HG02943 (cell line): Measurements from ENCODE around the gene AXIN2.

Experiments used
- ATAC-seq: cut with Tn5 transposase; IDR thresholded peaks from one replicate; pipeline ENCODE4 v1.9.1; 2021; ENCODE audit warnings: mild to moderate bottlenecking, low read depth, moderate library complexity; ENCODE audit not compliant: unreplicated experiment

The AXIN2 gene

DNA sequence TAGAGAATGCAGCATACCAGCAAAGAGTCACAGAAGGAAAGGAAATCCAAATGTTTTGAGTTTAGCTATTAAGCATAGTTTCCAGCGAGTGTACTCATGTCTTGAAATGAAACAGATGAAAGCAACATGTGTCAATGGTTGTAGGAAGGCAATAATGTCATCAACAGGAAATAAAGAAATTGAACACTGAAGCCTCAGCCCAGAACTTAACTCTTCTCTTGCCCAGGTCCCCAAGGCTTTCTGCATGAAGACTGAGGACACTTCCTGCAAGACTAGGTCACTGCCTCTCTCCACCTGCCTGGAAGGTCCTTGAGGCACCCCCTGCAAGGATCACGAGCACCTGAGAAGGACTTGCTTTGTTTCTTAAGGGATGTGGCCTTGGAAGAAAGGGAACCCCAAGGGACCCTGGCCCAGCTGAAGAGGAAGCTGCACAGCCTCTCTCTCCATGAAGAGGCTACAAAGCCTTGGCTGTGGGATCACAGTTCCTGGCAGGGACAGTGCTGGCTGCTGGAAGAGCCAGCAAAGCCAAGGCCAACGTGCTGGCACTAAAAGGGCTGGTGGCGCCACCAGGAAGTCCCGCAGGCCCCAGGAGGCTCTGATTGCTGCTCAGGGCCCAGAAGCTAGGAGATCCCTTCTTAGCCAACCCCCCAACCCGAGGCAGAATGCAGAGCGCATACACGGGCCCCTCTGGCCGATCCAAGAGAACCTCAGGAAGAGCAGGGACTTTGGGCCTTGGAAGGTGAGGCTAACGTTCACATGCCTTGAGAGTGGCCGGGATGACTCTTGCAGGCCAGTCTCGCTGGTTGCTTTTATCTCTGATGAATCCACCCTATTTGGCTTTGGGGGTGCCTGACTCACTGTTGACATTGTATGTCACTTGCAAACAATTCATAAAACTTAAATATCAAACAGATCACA, 23.4 kb upstream of the AXIN2 start:
- no peak for ATAC-seq

DNA sequence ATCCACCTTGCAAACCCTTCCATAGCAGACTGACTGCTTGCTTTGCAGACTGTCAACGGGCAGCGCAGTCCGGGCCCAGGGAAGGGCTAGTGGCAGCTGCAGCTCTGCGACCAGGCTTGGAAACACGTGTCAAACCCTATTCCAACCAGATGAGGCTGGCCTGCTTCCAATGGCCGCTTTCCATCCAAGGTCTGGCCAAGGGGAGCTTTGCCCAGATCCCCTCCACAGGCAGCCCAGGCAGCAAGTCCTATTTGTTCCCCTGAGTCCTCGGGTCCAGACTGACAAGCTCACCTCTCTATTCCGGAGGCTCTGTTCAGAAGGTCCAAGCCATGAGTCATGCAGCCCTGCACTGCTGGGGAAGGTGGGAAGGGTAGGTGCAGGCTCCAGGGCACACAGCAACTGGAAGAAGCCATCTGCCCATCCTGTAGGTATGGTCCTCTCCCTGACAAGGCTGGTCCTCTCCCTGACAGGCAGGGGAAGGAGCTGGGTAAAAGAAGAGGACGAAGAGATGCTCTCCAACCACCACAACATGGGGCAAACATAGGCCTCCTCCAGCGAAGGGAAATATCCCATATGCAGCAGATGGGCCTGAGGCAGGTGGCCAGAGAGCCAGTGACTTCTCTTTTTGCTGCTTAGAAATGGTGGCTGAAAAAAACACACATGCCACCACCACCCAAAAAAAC, 22.6 kb upstream of the AXIN2 start:
- no peak for ATAC-seq

DNA sequence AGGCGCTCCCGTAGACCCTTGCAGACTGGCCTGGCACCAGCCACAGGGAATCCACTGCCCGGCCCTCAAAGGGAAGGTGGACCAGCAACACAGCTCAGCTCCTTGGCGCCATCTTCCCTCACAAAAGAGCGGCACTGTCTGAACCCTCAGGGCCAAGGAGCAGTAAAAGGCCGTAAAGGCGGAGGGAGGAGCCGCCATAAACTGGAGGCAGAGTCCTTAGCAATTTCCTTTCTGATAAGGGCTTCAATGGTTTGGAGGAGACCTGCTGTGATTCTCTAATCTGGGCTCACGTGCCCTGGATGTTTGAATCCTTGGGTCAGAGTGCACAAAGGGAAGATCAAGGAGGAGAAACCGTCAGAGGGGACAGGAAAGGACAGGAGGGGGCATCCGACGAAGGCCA, 15.5 kb upstream of the AXIN2 start:
- ATAC-seq: no peak

DNA sequence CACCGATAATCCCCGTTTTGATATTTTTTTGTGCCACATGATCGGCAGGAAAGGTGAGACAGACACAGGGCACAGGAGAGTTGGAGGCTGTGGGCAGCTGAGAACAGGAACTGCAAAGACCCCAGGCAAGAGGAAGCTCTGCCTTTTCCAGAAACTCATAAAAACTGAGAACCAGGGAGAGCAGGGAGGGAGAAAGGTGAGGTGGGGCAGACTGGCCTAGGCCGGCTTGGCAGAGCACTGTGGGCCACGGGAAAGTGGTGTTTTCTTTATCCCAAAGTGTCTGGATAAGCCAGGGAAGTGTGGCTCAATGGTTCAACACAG, 11.8 kb upstream of the AXIN2 start:
- no peak for ATAC-seq

DNA sequence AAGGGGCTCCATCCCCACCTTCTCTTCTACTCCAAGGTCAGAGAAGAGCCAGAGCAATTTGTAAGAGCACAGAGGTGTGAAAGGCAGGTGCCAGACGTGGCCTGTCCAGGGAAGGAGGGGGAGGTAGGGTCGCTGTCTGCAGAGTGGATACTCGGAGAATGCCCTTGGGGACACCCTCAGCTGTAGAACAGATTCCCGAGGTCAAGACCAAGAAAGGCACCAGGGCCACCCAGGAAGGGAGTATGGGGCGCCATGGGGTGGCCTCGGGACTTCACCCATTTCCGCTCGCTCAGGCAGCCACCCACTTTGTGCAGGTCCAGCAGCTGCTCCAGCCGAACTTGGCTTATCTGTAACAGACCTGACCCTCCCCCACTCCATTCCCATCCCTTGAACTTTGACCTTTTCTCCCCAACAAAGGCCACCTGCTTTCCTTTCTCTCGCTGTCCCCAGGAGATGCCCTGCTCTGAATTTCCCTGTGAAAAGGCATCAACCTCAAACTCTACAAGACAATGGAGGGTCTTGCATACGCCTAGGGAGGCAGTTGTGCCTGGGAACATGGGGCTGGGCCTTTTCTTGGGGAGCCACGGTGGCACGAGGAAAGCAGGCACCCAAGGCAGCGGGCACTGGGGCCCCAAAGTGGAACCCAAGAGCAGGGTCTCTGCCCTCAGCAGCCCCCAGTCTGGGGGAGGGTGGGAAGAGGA, 11.3 kb upstream of the AXIN2 start:
- ATAC-seq: no peak

DNA sequence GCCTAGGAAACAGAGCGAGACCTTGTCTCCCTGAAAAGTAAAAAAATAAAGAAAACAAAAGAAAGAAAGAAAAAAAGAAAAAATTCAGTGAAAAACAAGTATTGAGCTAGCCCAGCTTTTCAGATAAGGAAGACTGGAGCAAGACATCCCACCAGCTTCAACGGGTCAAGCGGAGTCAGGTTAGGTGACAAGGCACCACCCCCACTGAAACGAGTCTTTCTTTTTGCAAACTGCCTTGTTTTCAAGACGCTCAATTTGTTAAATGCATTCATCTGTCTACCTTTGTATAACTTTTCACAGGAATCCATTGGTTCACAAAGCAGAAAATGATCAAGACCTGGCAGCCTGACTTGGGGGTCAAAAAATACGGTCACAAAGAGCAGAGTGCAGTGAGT, 10.7 kb upstream of the AXIN2 start:
- ATAC-seq: no peak

DNA sequence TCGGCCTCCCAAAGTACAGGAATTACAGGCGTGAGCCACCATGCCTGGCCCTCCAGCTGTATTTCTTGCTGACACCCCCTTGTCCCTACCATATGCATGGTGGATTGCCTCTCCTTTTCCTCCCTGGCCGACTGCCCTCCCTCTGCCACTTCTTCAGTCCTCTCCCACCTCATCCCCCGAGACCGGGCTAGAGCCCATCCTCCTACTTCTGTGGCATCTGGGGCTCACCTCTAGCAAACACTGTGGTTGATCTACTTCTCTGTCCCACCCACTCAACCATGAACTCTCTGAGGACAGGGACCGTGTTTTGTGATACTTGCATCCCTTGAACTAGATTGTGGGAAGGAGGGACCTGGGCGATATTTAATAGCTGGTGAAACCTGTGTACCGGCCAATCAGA, 7.5 kb upstream of the AXIN2 start:
- no peak for ATAC-seq

DNA sequence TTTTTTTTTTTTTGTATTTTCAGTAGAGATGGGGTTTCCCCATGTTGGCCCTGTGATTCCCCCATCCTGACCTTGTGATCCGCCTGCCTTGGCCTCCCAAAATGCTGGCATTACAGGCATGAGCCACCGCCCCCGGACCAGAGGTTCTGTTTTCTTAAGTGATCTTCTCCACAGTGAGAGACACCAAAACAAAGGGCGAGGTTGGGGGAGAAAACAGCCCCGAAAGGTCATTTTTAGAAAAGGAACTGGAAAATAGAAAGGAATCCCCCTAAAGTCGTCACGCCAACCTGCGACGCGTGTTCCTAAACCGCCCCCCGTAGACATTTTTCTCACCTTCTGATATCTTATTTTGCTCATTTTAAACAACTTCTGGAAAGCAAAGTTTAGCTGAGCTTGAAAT, 6.1 kb upstream of the AXIN2 start:
- ATAC-seq: no peak

DNA sequence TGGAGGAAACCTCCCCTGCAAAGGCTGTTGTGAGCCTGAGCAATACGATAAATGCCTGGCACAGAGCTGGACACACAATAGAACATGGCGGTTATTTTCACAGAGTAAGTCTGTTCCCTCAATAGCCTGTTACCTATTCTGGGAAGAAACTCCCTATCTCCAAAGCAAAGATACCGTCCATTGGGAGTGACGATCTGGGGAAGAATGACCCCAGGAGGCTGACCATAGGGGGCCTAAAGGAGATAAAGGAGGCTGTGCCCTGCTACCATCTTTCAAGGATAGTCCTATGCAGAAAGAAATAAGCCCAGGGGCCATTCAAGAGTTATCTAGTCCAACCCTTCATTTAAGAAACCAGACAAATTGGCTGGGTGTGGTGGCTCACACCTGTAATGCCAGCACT, 4.1 kb upstream of the AXIN2 start:
- no peak for ATAC-seq

DNA sequence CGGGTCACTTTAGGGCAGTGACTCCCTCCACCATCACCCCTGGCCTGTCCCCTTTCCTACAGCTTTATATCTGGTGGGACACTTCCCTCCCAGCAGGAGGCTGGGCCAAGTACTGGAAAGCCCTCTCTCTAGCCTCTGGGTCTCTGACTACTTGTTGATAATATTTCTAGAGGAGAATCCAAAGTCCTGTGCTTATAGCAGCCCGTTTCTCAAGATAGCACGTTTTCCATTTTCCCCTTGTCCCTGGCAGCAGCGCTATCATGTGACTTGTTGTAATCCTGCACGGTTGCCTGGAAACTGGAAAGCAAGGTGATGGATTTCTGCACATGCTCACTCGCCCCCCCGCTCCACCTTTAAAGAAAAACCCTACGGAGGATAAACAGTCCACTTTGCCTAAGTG, 3.3 kb upstream of the AXIN2 start:
- ATAC-seq: no peak

DNA sequence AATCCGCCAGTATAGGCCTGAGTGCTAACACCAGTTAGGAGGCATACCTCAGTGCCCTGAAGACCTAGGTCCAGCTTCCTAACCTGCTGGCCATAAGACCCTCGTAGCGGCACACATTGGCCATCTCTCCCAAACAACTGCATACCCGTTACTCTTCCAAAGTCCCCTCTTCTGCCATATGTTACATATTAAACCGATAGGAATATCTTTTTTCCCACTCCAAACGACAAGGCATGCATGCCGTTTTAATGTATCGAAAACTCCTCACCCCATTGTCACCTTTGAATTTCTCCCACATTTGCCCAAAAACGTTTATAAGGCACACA, 721 bp upstream of the AXIN2 start:
- no peak for ATAC-seq

DNA sequence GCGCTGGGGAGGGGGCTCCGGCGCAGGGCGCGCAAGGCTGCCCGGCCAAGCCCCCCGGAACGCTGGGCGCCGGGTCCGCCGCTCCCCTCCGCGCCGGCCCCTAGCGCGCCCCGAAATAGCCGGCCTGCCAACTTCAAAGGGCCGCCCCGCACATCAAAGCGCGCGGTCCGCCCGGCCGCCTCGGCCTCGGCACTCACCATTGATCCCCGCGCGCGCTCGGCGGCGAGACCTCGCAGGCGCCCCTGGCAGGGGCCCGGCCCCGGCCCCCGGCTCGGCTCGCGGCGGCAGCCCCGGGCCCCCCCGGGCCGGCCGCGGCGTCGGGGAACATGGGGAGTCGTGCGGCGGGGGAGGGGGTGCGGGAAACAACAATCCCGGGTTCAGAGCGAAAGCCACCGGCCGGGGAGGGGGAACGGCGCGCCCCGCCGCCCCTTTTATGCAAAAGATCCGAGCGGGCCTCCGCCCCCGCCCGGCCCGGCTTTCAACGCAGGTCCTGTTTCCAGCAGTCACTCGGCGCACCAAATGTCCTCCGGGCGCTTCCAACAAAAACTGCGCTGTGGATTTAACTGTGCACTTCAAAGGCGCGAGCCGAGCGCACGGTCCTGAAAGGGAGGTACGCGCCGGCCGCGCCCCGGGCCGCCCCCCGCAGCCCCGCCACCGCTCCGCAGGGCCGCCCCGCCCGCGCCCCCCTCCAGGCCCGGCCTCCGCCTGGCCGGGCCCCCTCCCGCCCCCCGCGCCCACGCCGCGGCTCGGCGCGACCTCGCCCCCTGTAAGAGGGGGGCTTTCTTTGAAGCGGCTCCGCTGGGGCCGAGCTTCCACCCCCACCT, 608 bp downstream of the AXIN2 start:
- no peak for ATAC-seq

DNA sequence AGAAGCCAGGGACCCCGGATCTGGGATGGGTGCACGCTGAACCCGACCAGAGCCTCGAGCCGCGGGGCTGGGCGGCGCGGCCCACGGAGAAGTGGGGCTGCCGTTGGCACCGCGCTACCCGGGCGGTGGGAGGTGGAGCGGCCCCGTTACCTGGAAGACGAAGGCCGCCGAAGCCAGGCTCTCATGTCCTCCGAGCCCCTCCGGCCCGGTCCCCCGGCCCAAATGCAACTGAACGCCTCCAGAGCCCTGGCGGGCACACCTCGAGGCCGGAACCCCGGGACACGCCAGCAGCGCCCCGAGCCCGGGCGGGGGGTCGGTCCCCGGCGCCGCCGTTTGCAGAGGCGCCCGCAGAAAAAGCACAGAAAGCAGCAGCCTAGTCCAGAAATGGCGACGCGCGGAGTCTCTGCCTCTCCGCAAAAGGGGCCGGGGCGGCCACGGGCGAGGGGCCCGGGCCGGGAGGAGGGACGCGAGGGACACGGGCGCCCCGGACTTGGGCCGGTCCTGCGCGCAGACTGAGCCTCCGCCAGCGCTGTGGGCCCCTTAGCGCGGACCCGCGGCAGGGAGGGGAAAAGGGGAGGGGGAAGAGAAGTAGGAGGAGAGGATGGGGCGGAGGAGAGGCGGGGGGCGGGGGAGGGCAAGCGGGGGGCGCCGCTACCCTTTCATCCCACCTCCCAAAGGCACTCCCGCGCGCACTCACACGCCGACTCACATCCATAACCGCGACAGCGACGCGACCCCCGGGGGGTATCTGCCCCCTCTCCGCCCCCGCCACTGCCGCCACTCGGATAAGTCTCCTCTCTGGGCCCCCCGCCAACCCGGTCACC, 1.4 kb downstream of the AXIN2 start:
- ATAC-seq: no peak

DNA sequence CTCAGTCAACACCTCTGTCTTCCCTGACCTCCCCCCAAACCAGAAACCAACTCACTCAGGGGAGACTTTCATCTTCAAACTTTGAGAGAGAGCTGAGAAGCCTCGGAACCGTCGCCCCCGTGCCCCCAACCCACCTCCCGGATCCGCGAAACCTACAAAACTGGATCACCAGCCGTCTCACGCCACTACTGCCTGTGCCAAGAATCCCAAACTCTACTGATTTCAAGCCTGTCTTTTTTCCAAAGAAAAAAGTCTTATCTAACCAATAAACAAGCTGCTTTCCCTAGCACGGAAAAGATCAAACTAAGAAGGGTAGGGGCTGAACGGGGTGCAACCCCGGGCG, 2.0 kb downstream of the AXIN2 start:
- ATAC-seq: no peak

DNA sequence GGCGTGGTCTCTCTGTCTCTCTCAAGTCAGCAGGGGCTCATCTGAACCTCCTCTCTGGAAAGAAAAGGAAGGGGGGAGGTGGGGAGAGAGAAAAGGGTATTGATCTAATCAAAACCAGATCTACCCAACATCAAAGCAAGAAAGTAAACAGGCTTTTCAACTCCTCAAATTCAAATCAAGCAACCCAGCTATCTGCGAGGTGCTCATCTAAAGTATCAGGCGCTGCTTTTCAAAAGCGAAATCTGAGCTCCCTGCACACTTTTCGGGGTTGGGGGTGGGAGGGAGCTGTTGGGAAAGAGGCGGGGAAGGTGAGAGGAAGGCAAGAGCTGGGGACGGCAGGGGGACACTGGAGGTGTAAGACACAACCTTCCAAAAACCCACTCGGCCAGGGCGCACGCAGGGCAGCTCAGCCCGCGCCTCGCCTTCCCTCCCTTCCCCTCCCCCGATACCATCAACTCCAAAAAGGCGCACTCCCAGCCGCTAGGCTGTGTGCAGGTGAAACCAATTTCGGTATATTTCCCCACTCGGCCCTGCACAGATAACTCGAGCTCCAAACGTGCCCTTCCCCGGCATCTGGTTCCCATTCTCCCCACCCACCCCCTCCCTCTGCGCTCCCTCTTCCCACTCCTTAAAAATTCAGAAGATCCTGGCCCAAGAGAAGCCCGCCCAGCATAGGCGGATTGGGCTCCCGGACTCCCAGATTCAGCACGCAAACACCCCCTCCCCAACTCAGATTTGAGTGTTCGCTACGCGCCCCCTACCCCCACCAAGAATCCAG, 2.6 kb downstream of the AXIN2 start:
- ATAC-seq: no peak

DNA sequence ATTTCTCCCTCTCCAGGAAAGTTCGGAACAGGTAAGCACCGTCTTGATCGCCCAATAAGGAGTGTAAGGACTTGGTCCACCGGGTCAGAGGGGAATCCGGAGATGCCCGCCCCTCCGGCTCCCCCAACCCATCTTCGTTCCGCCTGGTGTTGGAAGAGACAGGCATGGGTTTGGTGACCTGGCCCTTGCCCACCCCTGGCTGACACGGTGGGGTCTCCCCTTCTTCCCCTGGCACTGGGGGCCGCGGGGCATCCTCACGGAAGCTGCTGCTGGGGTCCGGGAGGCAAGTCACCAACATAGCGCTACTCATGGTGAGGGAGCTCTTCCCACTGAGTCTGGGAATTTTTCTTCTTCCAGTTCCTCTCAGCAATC, 3.2 kb downstream of the AXIN2 start:
- no peak for ATAC-seq

DNA sequence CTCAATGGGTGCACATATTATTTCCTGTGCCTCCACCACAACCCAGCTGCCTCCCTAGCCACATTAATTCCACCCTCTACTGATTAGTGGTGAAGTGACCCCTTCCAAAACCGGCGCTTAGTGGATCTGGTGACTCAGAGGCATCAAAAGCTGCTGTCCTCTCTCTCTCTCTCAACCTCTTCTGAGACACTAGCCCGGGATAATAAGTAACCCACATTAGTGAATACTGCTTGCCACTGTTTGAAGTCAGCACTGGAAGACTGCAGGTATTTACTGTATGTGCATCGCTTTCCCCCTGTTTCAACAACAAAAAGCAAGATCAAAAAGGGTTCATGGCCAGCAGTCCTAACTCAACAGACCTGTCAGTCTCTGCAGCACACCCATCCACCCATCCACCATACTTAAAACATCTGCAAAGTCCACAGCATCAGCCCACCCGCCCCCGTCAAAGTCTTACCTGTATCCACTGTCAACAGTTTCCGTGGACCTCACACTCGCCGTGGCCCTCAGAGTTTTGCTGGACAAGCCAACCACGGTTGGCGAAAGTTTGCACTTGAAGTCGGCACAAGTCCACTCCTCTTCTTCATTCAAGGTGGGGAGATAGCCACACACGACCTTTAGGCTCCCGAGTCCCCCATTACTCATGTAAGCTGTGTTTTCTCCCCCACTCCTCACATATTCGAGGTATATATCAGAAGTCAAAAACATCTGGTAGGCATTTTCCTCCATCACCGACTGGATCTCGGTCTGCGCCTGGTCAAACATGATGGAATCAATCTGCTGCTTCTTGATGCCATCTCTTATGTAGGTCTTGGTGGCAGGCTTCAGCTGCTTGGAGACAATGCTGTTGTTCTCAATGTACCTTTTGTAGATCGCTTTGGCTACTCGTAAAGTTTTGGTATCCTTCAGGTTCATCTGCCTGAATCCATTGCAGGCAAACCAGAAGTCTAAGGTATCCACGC, 3.8 kb downstream of the AXIN2 start:
- no peak for ATAC-seq

DNA sequence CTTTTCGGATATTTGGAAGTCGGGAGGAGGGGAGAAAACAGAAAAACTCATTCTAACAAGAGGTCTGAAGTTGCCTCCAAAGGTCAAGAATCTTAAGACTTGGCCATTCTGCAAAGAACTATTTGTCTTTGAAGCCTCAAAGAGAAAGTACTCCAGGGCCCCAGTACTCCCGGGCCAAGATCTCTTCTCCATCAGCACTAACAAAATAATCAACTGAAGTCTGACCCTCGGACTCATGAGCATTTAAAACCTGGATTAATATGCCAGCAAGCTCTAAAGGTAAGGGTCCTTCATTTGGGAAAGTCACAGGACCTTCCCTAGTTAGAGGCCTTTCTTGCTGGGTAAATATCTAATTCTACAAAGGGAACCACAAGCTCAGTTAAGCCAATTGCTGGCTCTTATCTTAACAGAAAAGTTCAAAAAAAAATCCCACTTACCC, 4.5 kb downstream of the AXIN2 start:
- ATAC-seq: no peak
